ENCODE measurements around the gene SLC6A7. TPM values are rescaled to one million over a fixed set of nuclear protein-coding genes. Genes with fewer than 3 reads are reported as not detected.
A peak's percentile ranks its signal among the peaks of the same experiment; 100 is the strongest.

The SLC6A7 gene
- total RNA-seq, 1 donor from 2014 or later, result not detected

DNA sequence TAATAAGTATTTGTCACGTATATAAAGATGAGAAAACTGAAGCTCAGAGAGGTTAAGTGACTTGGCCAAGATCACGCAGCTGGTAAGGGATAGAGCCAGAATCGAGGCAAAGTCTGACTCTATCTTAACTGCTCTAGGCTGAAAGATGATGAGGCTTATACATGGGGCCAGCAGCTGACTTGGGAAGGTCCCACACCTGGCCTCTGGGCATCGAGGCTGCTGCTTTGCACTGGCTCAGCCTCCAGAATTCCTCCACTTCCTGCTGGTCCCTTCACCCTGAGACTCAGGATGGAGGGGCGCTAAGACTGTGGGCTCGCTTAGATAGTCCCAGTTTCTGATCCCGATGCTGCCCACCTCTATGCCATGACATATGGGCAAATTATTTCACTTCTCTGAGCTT lies 64.5 kb downstream of the SLC6A7 start:
- Mint-ChIP-seq H3K27me3 (ENCODE audit: unreplicated experiment) (peaks cover 5% of the 10 kb centered on the region), H3K36me3 (ENCODE audit: unreplicated experiment) (no peaks in the 10 kb centered on the region), H3K4me1 (ENCODE audit: low read depth, unreplicated experiment) (peaks cover 24% of the 10 kb centered on the region), H3K9me3 (ENCODE audit: unreplicated experiment) (peaks cover 5% of the 10 kb centered on the region), H3K27ac (ENCODE audit: unreplicated experiment) (no peak overlapping the region), H3K4me3 (ENCODE audit: unreplicated experiment) (no peak overlapping the region)
- no peak for DNase-seq
- TF ChIP-seq, protein P1, sequence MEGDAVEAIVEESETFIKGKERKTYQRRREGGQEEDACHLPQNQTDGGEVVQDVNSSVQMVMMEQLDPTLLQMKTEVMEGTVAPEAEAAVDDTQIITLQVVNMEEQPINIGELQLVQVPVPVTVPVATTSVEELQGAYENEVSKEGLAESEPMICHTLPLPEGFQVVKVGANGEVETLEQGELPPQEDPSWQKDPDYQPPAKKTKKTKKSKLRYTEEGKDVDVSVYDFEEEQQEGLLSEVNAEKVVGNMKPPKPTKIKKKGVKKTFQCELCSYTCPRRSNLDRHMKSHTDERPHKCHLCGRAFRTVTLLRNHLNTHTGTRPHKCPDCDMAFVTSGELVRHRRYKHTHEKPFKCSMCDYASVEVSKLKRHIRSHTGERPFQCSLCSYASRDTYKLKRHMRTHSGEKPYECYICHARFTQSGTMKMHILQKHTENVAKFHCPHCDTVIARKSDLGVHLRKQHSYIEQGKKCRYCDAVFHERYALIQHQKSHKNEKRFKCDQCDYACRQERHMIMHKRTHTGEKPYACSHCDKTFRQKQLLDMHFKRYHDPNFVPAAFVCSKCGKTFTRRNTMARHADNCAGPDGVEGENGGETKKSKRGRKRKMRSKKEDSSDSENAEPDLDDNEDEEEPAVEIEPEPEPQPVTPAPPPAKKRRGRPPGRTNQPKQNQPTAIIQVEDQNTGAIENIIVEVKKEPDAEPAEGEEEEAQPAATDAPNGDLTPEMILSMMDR (IDR thresholded peaks at IDR 0.05; ENCODE audit: partially characterized antibody, unreplicated experiment), result no peak

DNA sequence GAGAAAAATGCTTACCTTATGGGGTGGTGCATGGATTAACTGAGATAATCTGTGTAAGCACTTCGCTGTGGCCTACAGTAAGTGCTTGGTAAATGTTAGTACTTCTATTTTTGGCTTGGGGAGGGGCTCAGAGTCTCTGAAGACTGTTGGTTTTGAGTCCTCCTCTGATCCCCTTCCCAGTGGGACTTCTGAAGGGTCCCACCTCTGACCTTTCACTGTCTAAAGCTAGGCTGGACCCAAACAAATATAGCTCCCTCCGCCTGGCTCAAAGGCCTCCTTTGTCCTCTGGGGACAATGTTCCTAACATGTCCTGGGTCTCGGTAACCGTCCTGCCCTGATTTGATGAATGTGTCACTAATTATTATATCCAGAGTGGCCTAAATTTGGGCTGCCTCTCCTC lies 64.9 kb downstream of the SLC6A7 start:
- TF ChIP-seq, protein P1 (IDR thresholded peaks at IDR 0.05; ENCODE audit: partially characterized antibody, unreplicated experiment), result no peak
- Mint-ChIP-seq H3K4me1 (ENCODE audit: low read depth, unreplicated experiment) (peaks cover 24% of the 10 kb centered on the region), H3K9me3 (ENCODE audit: unreplicated experiment) (peaks cover 4% of the 10 kb centered on the region), H3K27ac (ENCODE audit: unreplicated experiment) (no peak overlapping the region), H3K4me3 (ENCODE audit: unreplicated experiment) (no peak overlapping the region), H3K36me3 (ENCODE audit: unreplicated experiment) (no peaks in the 10 kb centered on the region), H3K27me3 (ENCODE audit: unreplicated experiment) (peaks cover 5% of the 10 kb centered on the region)
- DNase-seq, result no peak

DNA sequence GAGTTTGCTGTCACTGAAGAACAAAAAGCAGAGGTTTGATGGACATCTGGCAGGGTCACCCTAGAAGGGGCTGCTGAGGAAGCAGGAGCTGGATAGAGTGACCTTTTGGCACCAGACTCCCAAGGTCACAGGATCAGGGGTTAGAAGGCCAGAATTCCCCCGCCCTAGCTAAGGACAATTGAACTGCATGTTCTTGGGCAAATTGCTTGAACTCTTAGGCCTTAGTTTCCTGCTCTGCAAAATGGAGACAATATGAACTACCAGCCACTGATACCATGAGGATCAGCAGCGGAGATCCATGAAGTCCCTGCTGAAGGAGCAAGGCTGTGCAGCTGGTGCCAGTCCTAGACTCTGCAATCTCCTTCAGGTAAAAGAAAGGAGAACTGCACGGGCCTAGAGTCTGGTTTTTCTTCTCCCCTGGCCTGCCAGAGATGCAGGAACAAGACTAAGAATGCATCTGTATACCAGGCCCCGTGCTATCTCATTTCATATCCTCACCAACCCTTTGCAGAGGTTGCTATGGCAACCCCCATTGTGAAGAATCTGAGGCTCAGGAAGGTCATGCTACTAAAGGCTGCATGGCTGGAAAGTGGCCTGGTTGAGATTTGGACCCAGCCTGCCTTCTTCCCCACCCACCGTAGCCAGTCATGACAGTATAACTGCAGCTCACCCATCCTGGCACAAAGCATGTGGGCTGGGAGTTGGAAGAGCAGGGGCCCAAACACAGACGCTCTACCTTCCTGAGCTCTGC lies 66.0 kb downstream of the SLC6A7 start:
- H3K27me3 Mint-ChIP-seq (ENCODE audit: unreplicated experiment), result peaks cover 5% of the 10 kb centered on the region
- H3K4me1 Mint-ChIP-seq (ENCODE audit: low read depth, unreplicated experiment), result peaks cover 24% of the 10 kb centered on the region
- H3K4me3 Mint-ChIP-seq (ENCODE audit: unreplicated experiment), result no peak overlapping the region
- H3K9me3 Mint-ChIP-seq (ENCODE audit: unreplicated experiment), result peaks cover 4% of the 10 kb centered on the region
- no peak for DNase-seq
- TF ChIP-seq, protein P1 (IDR thresholded peaks at IDR 0.05; ENCODE audit: partially characterized antibody, unreplicated experiment), result no peak
- no peaks in the 10 kb centered on the region for H3K36me3 Mint-ChIP-seq (ENCODE audit: unreplicated experiment)
- H3K27ac Mint-ChIP-seq (ENCODE audit: unreplicated experiment), result peak overlapping the region; percentile 28

DNA sequence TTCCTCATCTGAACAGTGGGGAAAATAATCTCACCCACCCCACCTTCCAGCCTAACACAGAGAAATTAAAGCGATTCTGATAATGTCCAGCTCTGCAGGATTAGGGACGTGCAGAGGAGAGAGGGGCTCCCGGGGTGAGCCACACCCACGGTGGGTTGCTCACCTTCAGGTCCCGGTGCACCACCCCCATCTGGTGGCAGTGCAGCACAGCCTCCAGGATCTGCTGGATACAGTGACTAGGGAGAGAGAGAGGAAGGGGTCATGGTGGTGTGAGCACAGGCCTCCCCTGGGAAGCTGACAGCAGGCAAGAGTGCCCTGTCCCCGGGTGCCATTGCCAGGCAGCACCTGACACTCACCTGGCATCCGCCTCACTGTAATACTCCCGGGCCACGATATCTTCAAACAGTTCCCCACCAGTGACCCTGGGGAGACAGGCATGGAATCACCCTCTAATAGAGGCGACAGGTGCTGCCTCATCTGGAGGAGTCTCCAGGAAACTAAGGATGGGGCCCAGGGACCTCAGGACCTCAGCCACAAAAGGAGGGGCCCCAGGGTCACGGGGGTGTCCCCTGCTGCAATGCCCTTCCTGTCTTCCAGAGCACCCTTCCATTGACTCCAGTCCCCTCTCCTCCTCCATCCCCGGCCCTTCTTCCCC lies 66.7 kb downstream of the SLC6A7 start:
- peak; percentile 60 for DNase-seq
- peaks cover 5% of the 10 kb centered on the region for H3K27me3 Mint-ChIP-seq (ENCODE audit: unreplicated experiment)
- peaks cover 24% of the 10 kb centered on the region for H3K4me1 Mint-ChIP-seq (ENCODE audit: low read depth, unreplicated experiment)
- H3K9me3 Mint-ChIP-seq (ENCODE audit: unreplicated experiment), result peaks cover 4% of the 10 kb centered on the region
- no peaks in the 10 kb centered on the region for H3K36me3 Mint-ChIP-seq (ENCODE audit: unreplicated experiment)
- no peak overlapping the region for H3K4me3 Mint-ChIP-seq (ENCODE audit: unreplicated experiment)
- peak overlapping the region; percentile 28 for H3K27ac Mint-ChIP-seq (ENCODE audit: unreplicated experiment)
- TF ChIP-seq, protein P1 (IDR thresholded peaks at IDR 0.05; ENCODE audit: partially characterized antibody, unreplicated experiment), result no peak

DNA sequence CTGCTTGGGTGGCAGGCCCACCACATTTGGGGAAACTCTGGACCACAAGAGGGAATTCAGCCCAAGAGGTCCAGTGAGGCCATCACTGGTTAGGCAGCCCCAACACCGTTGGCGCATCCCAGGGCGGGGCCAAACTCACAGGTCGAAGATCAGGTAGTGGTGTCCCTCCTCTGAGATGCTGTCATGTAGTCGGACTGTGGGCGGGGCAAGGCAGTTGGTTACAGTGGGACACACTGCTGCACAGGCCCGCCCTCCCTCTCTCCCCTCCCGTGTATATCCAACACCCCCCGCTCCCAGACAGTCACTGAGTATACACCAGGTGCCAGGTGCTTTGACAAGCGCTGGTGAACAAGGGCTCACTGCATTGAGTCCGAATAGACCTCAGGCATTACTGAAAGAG lies 67.6 kb downstream of the SLC6A7 start:
- Mint-ChIP-seq H3K9me3 (ENCODE audit: unreplicated experiment) (peaks cover 4% of the 10 kb centered on the region), H3K27me3 (ENCODE audit: unreplicated experiment) (peaks cover 5% of the 10 kb centered on the region), H3K4me3 (ENCODE audit: unreplicated experiment) (no peak overlapping the region), H3K36me3 (ENCODE audit: unreplicated experiment) (no peaks in the 10 kb centered on the region), H3K27ac (ENCODE audit: unreplicated experiment) (no peak overlapping the region), H3K4me1 (ENCODE audit: low read depth, unreplicated experiment) (peaks cover 27% of the 10 kb centered on the region)
- TF ChIP-seq, protein P1 (IDR thresholded peaks at IDR 0.05; ENCODE audit: partially characterized antibody, unreplicated experiment), result no peak
- DNase-seq, result no peak
